ENCODE data around the gene SLC3A2. TPM values are rescaled to one million over a fixed set of nuclear protein-coding genes. Genes with fewer than 3 reads are reported as not detected.
A peak's percentile ranks its signal among the peaks of the same experiment; 100 is the strongest.

The SLC3A2 gene
- total RNA-seq, 1 experiment from 2014 or later: 290 TPM

GRCh38 chr11:62831520-62832335, 49.0 kb upstream of the SLC3A2 start, which contains the start of gene STX5:
TSS of gene STX5 (minus strand) at chr11:62832051. CDS start at chr11:62831243, 808 bp downstream.
- Histone ChIP-seq H4K8ac (replicated peaks; ENCODE audit: insufficient read length, low read depth, low read length) (no peak within 1 kb of the TSS), H3K9ac (ENCODE audit: extremely low read depth, insufficient read length, low read length) (peak within 1 kb of the TSS; percentile 86), H2BK15ac (ENCODE audit: low read depth, low read length) (no peak within 1 kb of the TSS), H3K23me2 (ENCODE audit: insufficient read length, low read depth, low read length, poor library complexity, severe bottlenecking) (peaks cover 10% of the 10 kb centered on the region), H3K4me2 (ENCODE audit: insufficient read depth, insufficient read length, low read length) (peak within 1 kb of the TSS; percentile 97), H3K79me2 (ENCODE audit: insufficient read depth, low read length) (peaks cover 4% of the 10 kb centered on the region; the same call in 1 of the 2 replicates), H3K4me1 (ENCODE audit: insufficient read depth, low read length) (no peaks in the 10 kb centered on the region), H3K56ac (ENCODE audit: insufficient read length, low read depth, low read length) (no peak within 1 kb of the TSS), H3T11ph (ENCODE audit: low read length) (no peak within 1 kb of the TSS), H4K20me1 (ENCODE audit: control insufficient read depth, insufficient read depth, insufficient read length) (no peaks in the 10 kb centered on the region), H3K79me1 (ENCODE audit: insufficient read depth, low read depth, low read length, poor library complexity, severe bottlenecking) (no peaks in the 10 kb centered on the region), H2AK5ac (ENCODE audit: insufficient read length, low read length) (no peak within 1 kb of the TSS), H3K27me3 (ENCODE audit: insufficient read depth, low read length) (no peaks in the 10 kb centered on the region), H2AFZ (ENCODE audit: low read length) (no peak within 1 kb of the TSS), H2BK20ac (ENCODE audit: low read depth, low read length, poor library complexity, severe bottlenecking) (no peak within 1 kb of the TSS), H3K18ac (ENCODE audit: insufficient read length, low read depth, low read length) (peak within 1 kb of the TSS; percentile 99), H3K14ac (ENCODE audit: insufficient read depth, low read length) (peak within 1 kb of the TSS; percentile 99), H4K5ac (ENCODE audit: insufficient read length, low read depth, low read length) (no peak within 1 kb of the TSS), H3K9me3 (ENCODE audit: control insufficient read depth, low read depth, low read length) (no peaks in the 10 kb centered on the region), H2BK12ac (ENCODE audit: insufficient read length, low read depth, low read length) (no peak within 1 kb of the TSS), H3K23ac (ENCODE audit: insufficient read length, low read depth, low read length) (no peak within 1 kb of the TSS), H2BK120ac (ENCODE audit: low read depth, low read length, poor library complexity, severe bottlenecking) (no peak within 1 kb of the TSS), H3K27ac (ENCODE audit: insufficient read length, low read depth, low read length) (no peak within 1 kb of the TSS), H2BK5ac (ENCODE audit: insufficient read length, low read length) (peak within 1 kb of the TSS; percentile 41), H3K4ac (ENCODE audit: low read depth, low read length) (no peak within 1 kb of the TSS; the same call in 1 of the 2 replicates), H4K91ac (ENCODE audit: insufficient read length, low read depth, low read length) (no peak within 1 kb of the TSS)
- no peak for TF ChIP-seq CTCF (conservative IDR thresholded peaks at IDR 0.05)
- WGBS (ENCODE audit: extremely low coverage, insufficient read length, low lambda C conversion rate): no CpG with 5 or more reads among the region's 65 CpGs
- Mint-ChIP-seq H3K27me3 (ENCODE audit: low read depth) (no peaks in the 10 kb centered on the region), H3K4me1 (peaks cover 17 to 24% of the 10 kb centered on the region in 2 experiments), H3K27ac (peak within 1 kb of the TSS; percentile 100), H3K4me3 (peak within 1 kb of the TSS; percentile 99 to 100), H3K36me3 (ENCODE audit: insufficient read depth in 1 of 3, low read depth in 3 of 3) (peaks cover 29 to 58% (median 54%) of the 10 kb centered on the region in 3 experiments), H3K9me3 (no peaks in the 10 kb centered on the region; a peak in 1 of 5 replicates)
- peak; percentile 99 for DNase-seq

All from H9 (cell line).